GM12874 (cell line): ENCODE measurements around the gene NT5C2.

ENCODE experiments used
- TF ChIP-seq, protein P1 (sequence below): IDR thresholded peaks from 2 replicates; pipeline ENCODE4 v1.5.1; 2011; ENCODE audit warnings: low read depth, mild to moderate bottlenecking, control low read depth, low read length, moderate library complexity; ENCODE audit not compliant: insufficient read depth

Gene NT5C2

DNA sequence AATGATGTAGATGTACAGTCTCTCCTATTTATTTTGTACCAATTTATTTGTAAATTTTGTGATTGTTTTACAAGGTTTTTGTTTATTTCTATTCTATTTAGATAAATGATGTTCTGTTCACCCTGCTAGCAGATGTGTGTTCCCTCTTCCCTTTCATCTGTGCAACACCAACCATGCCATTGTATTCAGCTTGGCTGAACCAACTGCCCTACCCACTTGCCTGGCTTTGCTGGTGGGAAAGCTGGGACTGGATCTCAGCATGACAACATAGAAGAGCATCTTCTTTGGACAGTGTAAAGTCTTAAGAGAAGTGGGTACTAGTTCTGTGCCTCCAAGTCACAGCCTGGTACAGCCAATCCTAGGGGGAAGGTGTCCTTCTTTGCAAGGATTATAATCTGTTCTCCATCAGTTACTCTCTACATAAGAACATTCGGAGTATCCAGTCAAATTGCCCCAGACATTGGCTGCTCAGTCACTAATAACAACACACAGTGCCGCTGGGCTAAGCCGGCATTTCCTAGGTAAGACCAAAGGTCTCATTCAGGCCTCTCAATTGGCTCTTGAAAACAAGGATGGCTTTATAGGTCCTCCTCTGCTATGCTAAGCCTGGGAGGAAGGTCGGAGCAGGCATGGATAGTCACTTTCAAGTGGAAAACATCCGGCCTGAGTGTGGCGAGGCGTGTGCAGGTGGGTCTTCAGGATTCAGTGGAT lies 109.7 kb downstream of the NT5C2 start:
- TF ChIP-seq, protein P1, sequence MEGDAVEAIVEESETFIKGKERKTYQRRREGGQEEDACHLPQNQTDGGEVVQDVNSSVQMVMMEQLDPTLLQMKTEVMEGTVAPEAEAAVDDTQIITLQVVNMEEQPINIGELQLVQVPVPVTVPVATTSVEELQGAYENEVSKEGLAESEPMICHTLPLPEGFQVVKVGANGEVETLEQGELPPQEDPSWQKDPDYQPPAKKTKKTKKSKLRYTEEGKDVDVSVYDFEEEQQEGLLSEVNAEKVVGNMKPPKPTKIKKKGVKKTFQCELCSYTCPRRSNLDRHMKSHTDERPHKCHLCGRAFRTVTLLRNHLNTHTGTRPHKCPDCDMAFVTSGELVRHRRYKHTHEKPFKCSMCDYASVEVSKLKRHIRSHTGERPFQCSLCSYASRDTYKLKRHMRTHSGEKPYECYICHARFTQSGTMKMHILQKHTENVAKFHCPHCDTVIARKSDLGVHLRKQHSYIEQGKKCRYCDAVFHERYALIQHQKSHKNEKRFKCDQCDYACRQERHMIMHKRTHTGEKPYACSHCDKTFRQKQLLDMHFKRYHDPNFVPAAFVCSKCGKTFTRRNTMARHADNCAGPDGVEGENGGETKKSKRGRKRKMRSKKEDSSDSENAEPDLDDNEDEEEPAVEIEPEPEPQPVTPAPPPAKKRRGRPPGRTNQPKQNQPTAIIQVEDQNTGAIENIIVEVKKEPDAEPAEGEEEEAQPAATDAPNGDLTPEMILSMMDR = no peak

DNA sequence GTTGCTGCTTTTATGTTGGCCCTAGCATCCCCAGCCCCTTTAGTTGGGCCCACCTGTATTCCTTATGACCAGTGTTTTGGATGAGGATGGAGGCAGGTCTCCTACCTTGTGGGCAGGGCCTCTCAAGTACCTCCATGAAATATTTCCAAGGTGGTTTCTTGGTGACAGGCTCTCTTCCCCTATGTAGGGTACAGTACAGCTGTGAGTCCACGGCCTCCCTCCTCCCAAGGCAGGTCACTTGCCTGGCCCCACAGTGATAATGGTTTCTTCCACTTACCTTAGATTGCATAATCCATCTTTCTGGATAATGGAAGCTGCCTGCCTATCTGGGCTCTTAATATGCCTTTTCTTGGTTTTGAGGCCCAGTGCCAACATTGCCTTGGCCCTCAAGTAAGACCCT lies 110.4 kb downstream of the NT5C2 start:
- TF ChIP-seq, protein P1 = no peak

DNA sequence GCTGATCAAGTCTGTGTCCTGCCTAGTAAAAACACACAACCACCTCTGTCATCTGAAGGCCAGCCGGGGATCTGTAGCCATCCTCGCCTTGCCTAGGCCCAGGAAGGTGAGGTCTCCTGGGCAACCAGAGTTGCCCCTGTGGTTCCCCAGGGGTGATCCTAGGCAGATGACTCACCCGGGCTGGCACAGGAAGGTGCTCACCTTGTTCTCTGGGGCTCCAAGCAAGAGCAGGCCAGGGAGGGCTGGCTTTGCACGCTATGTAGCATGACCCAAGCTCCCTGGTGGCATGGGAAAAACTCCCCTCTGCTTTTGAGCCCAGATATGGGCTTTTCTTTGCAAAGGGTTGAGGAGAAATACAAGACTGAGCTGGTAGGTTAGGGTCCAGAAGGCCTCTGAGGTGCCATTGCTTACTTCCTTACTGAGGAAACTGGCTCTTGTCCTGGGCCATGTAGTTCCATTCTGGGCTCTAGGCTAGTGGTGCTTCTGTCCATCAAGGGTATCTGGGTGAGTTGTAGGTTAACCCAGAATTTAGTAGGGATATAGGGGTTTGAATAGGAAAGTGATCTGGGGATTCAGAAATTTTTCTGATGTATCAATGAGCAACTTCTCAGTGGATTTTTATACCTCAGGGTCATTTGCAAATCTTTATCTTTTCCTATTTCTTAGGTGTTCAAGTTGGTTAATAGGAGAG lies 112.0 kb downstream of the NT5C2 start:
- TF ChIP-seq, protein P1 = no peak

DNA sequence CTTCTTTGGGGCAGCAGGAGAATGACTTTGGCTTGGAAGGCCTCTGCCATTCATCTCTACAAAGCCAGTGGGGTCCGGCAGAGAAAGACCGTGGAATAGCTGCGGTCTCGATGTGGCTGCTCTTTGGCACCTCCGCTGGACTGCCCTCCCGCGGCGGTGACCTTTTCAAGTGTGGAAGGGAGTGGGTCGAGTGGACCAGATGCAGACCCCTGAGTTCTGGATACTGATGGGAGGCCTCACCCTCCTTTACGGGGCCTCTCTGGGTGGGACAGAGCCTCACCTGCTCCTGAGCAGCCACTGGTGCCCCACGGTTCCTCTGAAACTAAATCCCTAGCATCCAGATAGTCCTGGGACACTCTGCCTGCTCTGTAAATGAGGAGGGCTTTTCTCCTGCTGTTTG lies 113.1 kb downstream of the NT5C2 start:
- TF ChIP-seq, protein P1 = no peak

DNA sequence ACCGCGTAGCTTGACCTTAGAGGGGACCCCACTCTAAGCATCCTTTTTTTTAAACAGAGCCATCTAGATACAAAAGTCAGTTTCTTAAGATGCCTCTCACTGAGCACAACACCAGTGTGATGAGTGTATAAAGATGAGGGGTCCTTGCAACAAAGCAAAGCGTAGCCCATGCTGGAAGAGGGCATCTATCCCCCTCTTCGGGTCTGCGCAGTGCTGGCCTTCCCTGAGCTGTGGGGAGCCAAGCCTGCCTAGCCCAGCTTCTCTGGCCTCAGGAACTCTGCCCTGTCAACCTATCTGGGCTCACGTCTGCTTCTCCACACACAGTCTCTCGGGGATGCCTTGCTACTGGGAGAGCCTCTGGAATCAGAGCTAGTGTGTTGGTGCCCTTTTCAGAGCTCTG lies 114.0 kb downstream of the NT5C2 start:
- TF ChIP-seq, protein P1 = no peak

DNA sequence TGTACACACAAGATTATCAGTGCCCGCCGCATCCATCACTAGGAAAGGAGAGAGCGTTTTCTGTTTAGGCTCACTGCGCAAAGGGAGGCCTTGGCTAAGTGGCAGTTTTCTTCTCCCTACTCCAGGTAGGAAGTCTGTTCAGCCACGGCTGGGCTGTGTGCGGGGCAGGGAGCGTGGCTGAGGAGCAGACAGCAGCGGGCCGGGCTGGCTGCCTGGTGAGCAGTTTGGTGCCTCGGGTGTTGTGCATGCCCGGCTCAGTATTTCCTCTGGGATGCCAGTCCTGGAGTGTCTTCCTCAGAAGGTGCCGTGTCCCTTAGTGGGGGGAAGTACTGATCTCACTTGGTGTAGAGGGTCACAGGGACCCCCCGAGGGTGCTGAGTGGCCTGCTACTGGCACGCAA lies 114.4 kb downstream of the NT5C2 start:
- TF ChIP-seq, protein P1 = no peak

DNA sequence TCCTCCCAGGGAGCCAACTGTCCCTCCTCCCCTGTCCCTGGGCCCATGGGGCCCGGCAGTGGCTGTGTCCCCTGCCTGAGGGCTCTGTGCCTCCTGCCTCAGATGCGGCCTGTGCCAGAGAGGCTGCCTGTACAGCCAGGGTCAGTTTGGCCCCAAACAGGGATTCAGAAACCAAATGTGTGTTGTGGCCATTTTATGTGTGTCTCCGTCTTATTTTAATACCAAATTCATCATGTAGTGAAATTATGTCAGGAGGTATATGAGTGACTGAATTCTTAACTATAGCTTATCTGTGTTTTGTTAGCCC lies 114.8 kb downstream of the NT5C2 start:
- TF ChIP-seq, protein P1 = no peak
